Right atrium auricular region (tissue), 2 donors: ENCODE results near the gene AKR1C3. TPM values are rescaled to one million over a fixed set of nuclear protein-coding genes. Genes with fewer than 3 reads are reported as not detected.

Source experiments
- DNase-seq: peaks from one replicate; pipeline ENCODE4 v3.0.0-alpha.2; 2019; ENCODE audit warnings: low spot score
- H3K27ac ChIP-seq, 2 donors: fragments of 200-600 bp; sonication (generic); 1 replicate in 1 of 2; 2 replicates in 1 of 2; pipeline ENCODE4 v1.5.1; 2016 to 2019
- H3K27me3 ChIP-seq, 2 donors: fragments of 200-600 bp; sonication (generic); one replicate each; pipeline versions ENCODE4 v1.5.1 to v1.6.0; 2017 to 2019
- H3K36me3 ChIP-seq: fragments of 200-600 bp; sonication (generic); one replicate; pipeline ENCODE4 v1.5.1; 2016
- H3K4me1 ChIP-seq, 2 donors: fragments of 200-600 bp; sonication (generic); one replicate each; pipeline versions ENCODE4 v1.5.1 to v1.6.0; 2017 to 2019
- H3K4me3 ChIP-seq, 2 donors: fragments of 200-600 bp; sonication (generic); 1 replicate in 1 of 2; 2 replicates in 1 of 2; pipeline ENCODE4 v1.5.1; 2017 to 2019; ENCODE audit warnings: mild to moderate bottlenecking in 1 of 2, moderate library complexity in 1 of 2
- H3K9me3 ChIP-seq, 2 donors: fragments of 200-600 bp; sonication (generic); one replicate each; pipeline ENCODE4 v1.5.1; 2019
- total RNA-seq, 2 donors: library from RNA; depleted of rRNA; stranded (reverse); fragments of >200 nt; gene quantifications; one replicate each; pipeline ENCODE4 v1.1.0, GENCODE V29; 2016
- TF ChIP-seq, protein P1 (sequence below), 2 donors: fragments of 200-600 bp; sonication (generic); IDR thresholded peaks; one replicate each; pipeline ENCODE4 v1.5.1; 2019; ENCODE audit warnings: antibody characterized with exemption in 2 of 2

Gene AKR1C3
- total RNA-seq, 2 donors from 2014 or later: 42.1 to 48.9 TPM

DNA sequence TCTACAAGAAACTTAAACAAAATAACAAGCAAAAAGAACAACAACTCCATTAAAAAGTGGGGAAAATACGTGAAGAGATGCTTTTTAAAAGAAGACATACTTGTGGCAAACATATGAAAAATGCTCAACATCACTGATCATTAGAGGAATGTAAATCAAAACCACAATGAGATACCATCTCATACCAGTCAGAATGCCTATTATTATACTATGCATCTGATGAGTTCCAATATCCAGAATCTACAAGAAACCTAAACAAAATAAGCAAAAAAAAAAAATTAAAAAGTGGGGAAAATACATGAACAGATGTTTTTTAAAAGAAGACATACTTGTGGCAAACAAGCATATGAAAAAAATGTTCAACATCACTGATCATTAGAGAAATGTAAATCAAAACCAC is 29.6 kb upstream of the AKR1C3 start:
- no peak overlapping the region for H3K27ac ChIP-seq
- TF ChIP-seq, protein P1, sequence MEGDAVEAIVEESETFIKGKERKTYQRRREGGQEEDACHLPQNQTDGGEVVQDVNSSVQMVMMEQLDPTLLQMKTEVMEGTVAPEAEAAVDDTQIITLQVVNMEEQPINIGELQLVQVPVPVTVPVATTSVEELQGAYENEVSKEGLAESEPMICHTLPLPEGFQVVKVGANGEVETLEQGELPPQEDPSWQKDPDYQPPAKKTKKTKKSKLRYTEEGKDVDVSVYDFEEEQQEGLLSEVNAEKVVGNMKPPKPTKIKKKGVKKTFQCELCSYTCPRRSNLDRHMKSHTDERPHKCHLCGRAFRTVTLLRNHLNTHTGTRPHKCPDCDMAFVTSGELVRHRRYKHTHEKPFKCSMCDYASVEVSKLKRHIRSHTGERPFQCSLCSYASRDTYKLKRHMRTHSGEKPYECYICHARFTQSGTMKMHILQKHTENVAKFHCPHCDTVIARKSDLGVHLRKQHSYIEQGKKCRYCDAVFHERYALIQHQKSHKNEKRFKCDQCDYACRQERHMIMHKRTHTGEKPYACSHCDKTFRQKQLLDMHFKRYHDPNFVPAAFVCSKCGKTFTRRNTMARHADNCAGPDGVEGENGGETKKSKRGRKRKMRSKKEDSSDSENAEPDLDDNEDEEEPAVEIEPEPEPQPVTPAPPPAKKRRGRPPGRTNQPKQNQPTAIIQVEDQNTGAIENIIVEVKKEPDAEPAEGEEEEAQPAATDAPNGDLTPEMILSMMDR (IDR thresholded peaks at IDR 0.05): no peak
- no peak overlapping the region for H3K4me3 ChIP-seq
- no peaks in the 10 kb centered on the region for H3K36me3 ChIP-seq
- no peaks in the 10 kb centered on the region for H3K4me1 ChIP-seq
- H3K9me3 ChIP-seq: no peaks in the 10 kb centered on the region
- no peak for DNase-seq
- H3K27me3 ChIP-seq: no peaks in the 10 kb centered on the region

DNA sequence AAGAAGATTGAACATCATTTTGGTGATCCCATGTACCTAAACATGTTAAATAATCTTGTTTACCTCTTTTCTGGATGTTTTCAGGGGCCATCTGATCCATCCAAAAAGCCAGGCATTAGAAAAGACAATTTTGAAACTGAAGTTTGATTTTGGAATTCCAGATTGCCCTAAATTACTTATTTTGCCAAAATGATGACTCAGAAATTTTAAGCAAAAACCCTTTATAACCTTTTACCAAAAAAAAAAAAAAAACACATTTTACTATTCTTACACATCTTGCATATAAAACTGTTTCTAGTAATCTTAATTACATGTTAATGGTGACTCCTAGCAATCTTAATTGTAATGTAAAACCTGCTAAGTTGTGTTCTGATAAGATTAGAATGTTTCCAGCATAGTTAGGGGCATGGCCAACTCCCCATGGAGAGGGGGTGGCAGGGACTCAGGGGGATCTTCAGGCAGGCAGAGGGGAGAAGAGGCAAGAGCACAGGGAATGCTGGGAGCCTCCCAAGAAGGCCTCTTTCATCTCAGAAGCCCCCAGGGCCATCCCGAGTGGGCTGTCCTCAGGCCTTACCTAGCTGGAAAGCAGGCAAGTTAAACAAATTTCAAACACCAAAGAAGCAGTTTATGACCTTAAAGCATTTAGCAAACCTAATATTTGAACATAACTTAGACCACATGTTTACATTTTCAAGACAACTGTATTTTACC is 25.8 kb upstream of the AKR1C3 start:
- Histone ChIP-seq H3K4me3 (no peak overlapping the region), H3K36me3 (no peaks in the 10 kb centered on the region), H3K9me3 (no peaks in the 10 kb centered on the region), H3K27me3 (no peaks in the 10 kb centered on the region), H3K27ac (no peak overlapping the region), H3K4me1 (peaks cover 4 to 30% of the 10 kb centered on the region in 2 donors)
- DNase-seq: no peak
- TF ChIP-seq, protein P1 (IDR thresholded peaks at IDR 0.05): no peak

GRCh38 chr10:5070648-5071410 is 23.4 kb upstream of the AKR1C3 start:
- H3K9me3 ChIP-seq: no peaks in the 10 kb centered on the region
- no peak overlapping the region for H3K4me3 ChIP-seq
- peak overlapping the region; percentile 79 to 83 for H3K27ac ChIP-seq
- H3K36me3 ChIP-seq: no peaks in the 10 kb centered on the region
- H3K27me3 ChIP-seq: no peaks in the 10 kb centered on the region
- TF ChIP-seq, protein P1 (IDR thresholded peaks at IDR 0.05): no peak
- peaks cover 4 to 30% of the 10 kb centered on the region in 2 donors for H3K4me1 ChIP-seq
- DNase-seq: no peak

GRCh38 chr10:5071411-5072198 is 22.6 kb upstream of the AKR1C3 start:
- DNase-seq: peak; percentile 92

DNA sequence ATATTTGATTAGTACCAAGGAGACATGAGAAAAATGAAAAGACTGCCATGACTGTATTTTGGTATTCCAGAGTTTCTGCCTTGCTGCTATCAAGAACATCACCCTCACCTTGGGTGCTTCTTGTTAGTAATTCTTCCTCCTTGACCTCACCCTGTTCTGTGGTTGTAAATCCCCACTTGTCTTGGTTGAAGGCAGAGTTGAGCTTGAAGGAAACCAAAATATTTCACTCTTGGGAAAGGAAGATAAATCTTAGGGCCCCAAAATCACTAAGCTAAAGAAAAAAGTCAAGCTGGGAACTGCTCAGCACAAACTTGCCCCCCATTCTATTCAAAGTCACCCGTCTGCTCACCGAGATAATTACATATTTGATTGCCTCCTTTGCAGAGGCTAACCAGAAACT is 20.6 kb upstream of the AKR1C3 start:
- no peak overlapping the region for H3K27ac ChIP-seq
- peaks cover 4 to 30% of the 10 kb centered on the region in 2 donors for H3K4me1 ChIP-seq

More at GRCh38 chr10:5071411-5072198, 22.6 kb upstream of the AKR1C3 start:
- Histone ChIP-seq H3K36me3 (no peaks in the 10 kb centered on the region), H3K9me3 (no peaks in the 10 kb centered on the region), H3K4me3 (no peak overlapping the region), H3K27me3 (no peaks in the 10 kb centered on the region), H3K27ac (peak overlapping the region; percentile 79 to 83), H3K4me1 (peaks cover 4 to 30% of the 10 kb centered on the region in 2 donors)
- TF ChIP-seq, protein P1 (IDR thresholded peaks at IDR 0.05): no peak

More for the DNA sequence above, 20.6 kb upstream of the AKR1C3 start:
- DNase-seq: no peak
- H3K9me3 ChIP-seq: no peaks in the 10 kb centered on the region
- H3K27me3 ChIP-seq: no peaks in the 10 kb centered on the region
- no peak overlapping the region for H3K4me3 ChIP-seq
- TF ChIP-seq, protein P1 (IDR thresholded peaks at IDR 0.05): no peak
- H3K36me3 ChIP-seq: no peaks in the 10 kb centered on the region
